Fibroblast of the aortic adventitia (primary cell): ENCODE results near the gene PHGDH. TPM values are rescaled to one million over a fixed set of nuclear protein-coding genes. Genes with fewer than 3 reads are reported as not detected.

Experiments
- DNase-seq: peaks from one replicate; pipeline ENCODE4 v3.0.0-alpha.2; 2010; ENCODE audit warnings: low read depth
- H3K4me3 ChIP-seq: 2 replicates; pipeline ENCODE4 v1.5.1; 2011; ENCODE audit warnings: low read depth, mild to moderate bottlenecking, control low read depth, low read length, moderate library complexity
- total RNA-seq: library from RNA; depleted of rRNA; stranded (reverse); fragments of >200 nt; gene quantifications from 2 replicates; pipeline ENCODE4 v1.2.3, GENCODE V29; 2012; ENCODE audit warnings: low replicate concordance
- TF ChIP-seq, protein P1 (sequence below): IDR thresholded peaks from 2 replicates; pipeline ENCODE4 v1.5.1; 2011; ENCODE audit warnings: mild to moderate bottlenecking, low read length, control low read depth, inconsistent platforms; ENCODE audit not compliant: insufficient read depth

PHGDH gene
- total RNA-seq, 1 donor, result 246 TPM

DNA sequence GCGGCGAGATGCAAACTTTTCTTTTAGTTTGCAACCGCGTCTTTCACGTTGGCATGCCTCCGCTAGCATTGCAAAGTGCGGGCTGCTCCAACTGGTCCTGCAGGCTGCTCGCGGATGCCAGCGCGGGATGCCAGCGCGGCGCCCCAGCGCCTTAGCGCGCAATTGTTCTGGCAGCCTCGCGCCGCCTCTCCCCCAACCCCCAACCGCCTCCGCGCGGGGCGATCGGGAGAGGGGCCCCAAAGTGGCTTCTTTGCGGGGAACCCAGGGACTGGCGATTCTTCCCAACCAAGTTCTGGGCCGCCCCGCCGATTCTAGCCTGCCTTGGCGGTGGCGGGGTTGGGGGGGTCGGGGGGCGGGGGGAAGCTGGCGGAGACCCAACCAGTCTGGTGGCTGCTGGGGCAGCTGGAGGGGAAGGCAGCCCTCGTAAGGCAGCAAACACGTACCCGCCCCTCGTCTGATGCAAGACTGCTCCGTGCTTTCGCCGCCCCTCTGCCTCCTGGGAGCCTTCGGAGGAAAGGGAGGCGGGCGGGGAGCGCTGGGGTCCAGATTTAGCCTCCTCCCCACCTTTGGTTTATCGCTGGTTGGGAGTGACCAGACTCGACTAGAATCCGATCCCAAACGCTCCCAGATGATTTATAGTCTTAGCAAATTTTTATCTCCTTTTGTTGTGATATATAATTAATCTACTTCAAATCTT is 756 bp downstream of the PHGDH start:
- TF ChIP-seq, protein P1, sequence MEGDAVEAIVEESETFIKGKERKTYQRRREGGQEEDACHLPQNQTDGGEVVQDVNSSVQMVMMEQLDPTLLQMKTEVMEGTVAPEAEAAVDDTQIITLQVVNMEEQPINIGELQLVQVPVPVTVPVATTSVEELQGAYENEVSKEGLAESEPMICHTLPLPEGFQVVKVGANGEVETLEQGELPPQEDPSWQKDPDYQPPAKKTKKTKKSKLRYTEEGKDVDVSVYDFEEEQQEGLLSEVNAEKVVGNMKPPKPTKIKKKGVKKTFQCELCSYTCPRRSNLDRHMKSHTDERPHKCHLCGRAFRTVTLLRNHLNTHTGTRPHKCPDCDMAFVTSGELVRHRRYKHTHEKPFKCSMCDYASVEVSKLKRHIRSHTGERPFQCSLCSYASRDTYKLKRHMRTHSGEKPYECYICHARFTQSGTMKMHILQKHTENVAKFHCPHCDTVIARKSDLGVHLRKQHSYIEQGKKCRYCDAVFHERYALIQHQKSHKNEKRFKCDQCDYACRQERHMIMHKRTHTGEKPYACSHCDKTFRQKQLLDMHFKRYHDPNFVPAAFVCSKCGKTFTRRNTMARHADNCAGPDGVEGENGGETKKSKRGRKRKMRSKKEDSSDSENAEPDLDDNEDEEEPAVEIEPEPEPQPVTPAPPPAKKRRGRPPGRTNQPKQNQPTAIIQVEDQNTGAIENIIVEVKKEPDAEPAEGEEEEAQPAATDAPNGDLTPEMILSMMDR, result no peak
- H3K4me3 ChIP-seq, result peak overlapping the region; percentile 75
- peak; percentile 95 for DNase-seq

DNA sequence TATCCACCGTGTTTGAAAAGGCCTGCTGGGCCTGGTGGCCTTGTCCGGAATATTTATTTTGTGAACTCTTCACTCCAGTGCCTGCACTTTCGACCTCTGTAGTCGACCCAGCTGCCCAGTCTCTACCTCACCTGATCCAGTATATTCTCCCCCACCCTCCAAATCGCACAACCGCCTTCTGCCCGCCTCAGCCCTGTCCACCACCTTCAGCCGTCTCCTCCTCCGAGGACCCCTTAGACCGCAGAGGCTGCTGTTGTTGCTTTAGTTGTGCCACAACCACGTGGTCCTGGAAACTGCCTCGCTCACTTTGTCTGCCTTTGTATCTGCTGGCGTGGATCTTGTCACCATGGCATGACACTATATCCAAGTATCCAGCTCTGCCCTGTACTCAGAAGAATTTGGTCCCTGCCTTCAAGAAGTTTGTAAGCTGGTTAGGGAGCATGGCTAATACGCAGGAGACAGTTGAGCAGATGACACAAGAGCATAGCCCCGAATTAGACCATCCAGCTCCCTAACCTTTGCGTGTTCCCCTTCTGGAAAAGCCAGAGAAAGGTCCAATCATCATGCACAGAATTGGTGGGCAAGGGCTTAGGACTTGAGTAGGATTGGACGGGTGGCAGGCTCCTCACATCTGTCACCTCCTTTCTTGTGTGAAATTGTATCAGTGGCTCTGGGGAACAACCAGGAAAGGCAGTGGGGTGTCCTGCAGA is 1.5 kb downstream of the PHGDH start:
- H3K4me3 ChIP-seq, result peak overlapping the region; percentile 75
- TF ChIP-seq, protein P1, result no peak
- DNase-seq, result no peak

DNA sequence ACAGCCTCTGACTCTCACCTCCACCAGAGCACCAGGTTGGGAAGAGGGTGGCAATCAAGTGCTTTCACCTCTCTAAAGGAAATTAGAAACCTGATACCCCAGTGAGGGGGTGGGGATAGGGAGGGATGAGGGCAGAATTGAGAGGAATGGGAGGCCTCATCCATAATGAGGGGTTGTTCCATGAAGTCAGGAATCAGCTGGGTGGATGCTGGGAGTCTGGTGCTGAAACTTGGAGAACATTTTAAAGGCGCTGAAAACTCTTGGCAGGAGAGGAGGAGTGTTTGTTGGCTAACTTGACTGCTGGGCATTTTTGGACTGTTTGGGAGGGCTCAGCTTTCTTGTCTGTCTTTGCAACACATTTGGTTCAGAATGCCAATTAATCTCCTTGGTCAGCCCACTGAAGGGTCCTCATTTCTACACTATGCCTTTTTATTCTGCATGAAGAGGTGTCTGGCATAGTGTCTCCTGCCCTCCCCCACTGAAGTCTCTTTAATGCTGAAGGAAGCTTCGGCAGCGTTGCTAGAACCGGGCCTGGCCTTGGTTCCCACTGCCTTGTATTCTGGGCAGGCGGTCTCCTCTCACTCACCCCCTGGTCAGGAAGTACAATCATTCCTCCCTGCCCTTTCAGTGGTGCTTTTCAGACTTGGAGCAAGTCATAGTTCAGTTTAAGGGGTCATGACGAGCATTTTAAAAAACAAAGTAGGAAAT is 2.2 kb downstream of the PHGDH start:
- DNase-seq, result peak; percentile 69
- peak overlapping the region; percentile 75 for H3K4me3 ChIP-seq
- TF ChIP-seq, protein P1, result no peak

DNA sequence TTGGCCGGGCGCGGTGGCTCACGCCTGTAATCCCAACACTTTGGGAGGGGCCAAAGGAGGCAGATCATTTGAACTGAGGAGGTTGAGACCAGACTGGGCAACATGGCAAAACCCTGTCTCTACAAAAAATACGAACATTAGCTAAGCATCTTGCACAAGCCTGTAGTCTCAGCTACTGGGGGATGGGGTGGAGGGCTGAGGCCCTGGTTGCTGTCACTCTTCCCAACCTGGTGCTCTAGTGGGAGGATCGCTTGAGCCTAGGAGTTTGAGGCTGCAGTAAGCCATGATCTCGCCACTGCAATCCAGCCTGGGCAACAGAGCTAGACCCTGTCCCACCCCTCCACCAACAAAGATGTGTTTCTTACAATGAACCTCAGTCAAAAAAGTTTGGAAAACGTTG is 2.8 kb downstream of the PHGDH start:
- TF ChIP-seq, protein P1, result no peak

GRCh38 chr1:119715542-119715941 is 3.8 kb downstream of the PHGDH start:
- H3K4me3 ChIP-seq, result peak overlapping the region; percentile 28
- TF ChIP-seq, protein P1, result no peak
- DNase-seq, result peak; percentile 27

More for the DNA sequence above, 2.8 kb downstream of the PHGDH start:
- peak overlapping the region; percentile 75 for H3K4me3 ChIP-seq
- peak; percentile 69 for DNase-seq

DNA sequence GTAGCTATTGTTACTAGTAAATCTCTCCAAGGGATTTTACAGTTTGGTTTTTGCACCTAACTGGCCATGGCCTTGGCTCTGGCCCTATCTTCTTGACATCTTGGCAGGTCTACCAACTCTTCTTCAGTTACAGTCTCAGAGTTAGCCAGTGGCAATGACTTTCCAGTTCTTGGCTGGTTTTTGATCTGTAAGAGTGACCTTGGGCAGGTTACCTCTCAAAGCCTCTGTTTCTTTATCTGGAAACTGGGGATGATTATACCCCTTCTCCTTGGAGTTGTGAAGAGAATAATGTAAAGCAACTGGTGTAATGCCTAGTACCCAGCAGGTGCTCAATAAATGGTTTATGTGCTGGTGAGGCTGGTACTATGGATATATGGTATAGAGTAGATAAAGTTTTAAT is 6.7 kb downstream of the PHGDH start:
- DNase-seq, result no peak
- TF ChIP-seq, protein P1, result no peak
- H3K4me3 ChIP-seq, result no peak overlapping the region
